SJCRH30 (cell line): Measurements from ENCODE around the gene ABHD15. TPM values are rescaled to one million over a fixed set of nuclear protein-coding genes. Genes with fewer than 3 reads are reported as not detected.

ENCODE experiments used
- DNase-seq, 2 experiments: peaks; one replicate each; pipeline ENCODE4 v3.0.0-alpha.2; 2015 to 2020
- H3K27ac ChIP-seq: fragments of 250-450 bp; sonication (Bioruptor Pico); 2 replicates; pipeline ENCODE4 v1.5.1; 2020; ENCODE audit warnings: mild to moderate bottlenecking, moderate library complexity
- H3K27me3 ChIP-seq: fragments of 250-450 bp; sonication (Bioruptor Pico); 2 replicates; pipeline ENCODE4 v1.5.1; 2020; ENCODE audit warnings: mild to moderate bottlenecking, moderate library complexity
- H3K36me3 ChIP-seq: fragments of 250-450 bp; sonication (Bioruptor Pico); 2 replicates; pipeline ENCODE4 v1.5.1; 2020; ENCODE audit warnings: mild to moderate bottlenecking, moderate library complexity
- H3K4me1 ChIP-seq: fragments of 250-450 bp; sonication (Bioruptor Pico); 2 replicates; pipeline ENCODE4 v1.5.1; 2020; ENCODE audit warnings: mild to moderate bottlenecking, moderate library complexity
- H3K4me3 ChIP-seq: fragments of 250-450 bp; sonication (Bioruptor Pico); 2 replicates; pipeline ENCODE4 v1.5.1; 2020; ENCODE audit warnings: mild to moderate bottlenecking, moderate library complexity
- H3K9me3 ChIP-seq: fragments of 250-450 bp; sonication (Bioruptor Pico); replicated peaks from 2 replicates; pipeline ENCODE4 v1.5.1; 2020; ENCODE audit warnings: mild to moderate bottlenecking, moderate library complexity
- total RNA-seq: library from RNA; depleted of rRNA; stranded (reverse); fragments of >200 nt; shearing (Covaris generic); gene quantifications from 2 replicates; pipeline ENCODE4 v1.2.3, GENCODE V29; 2014; rRNA removed

Gene ABHD15
- 16.2 and 18.5 TPM in 2 replicates for total RNA-seq

GRCh38 chr17:29566473-29567303, at the start of gene ABHD15:
TSS of gene ABHD15 (minus strand) at chr17:29567037. CDS start at chr17:29566966, 71 bp downstream.
- H3K27ac ChIP-seq: peak within 1 kb of the TSS; percentile 69
- DNase-seq: peak; percentile 63 to 65
- H3K36me3 ChIP-seq: no peaks in the 10 kb centered on the region
- peaks cover 11% of the 10 kb centered on the region for H3K4me1 ChIP-seq
- H3K27me3 ChIP-seq: no peaks in the 10 kb centered on the region
- peak within 1 kb of the TSS; percentile 94 for H3K4me3 ChIP-seq
- no peaks in the 10 kb centered on the region for H3K9me3 ChIP-seq

- H3K27ac ChIP-seq: no peak overlapping the region
- H3K4me1 ChIP-seq: peaks cover 12% of the 10 kb centered on the region
Measured at GRCh38 chr17:29615492-29616299, 48.9 kb upstream of the ABHD15 start.

GRCh38 chr17:29615048-29615385, 48.2 kb upstream of the ABHD15 start:
- Histone ChIP-seq H3K9me3 (0 out of 2 replicates have a peak, but pooled peaks cover 3% of the 10 kb centered on the region), H3K27me3 (no peaks in the 10 kb centered on the region), H3K27ac (no peak overlapping the region), H3K4me1 (peaks cover 5% of the 10 kb centered on the region; the same call in 1 of the 2 replicates), H3K36me3 (peaks cover 26% of the 10 kb centered on the region), H3K4me3 (no peak overlapping the region)
- DNase-seq: no peak

More at GRCh38 chr17:29615492-29616299, 48.9 kb upstream of the ABHD15 start:
- Histone ChIP-seq H3K9me3 (0 out of 2 replicates have a peak, but pooled peaks cover 3% of the 10 kb centered on the region), H3K4me3 (no peak overlapping the region), H3K27me3 (no peaks in the 10 kb centered on the region), H3K36me3 (peaks cover 26% of the 10 kb centered on the region)
- no peak for DNase-seq

- no peak for DNase-seq
- H3K4me1 ChIP-seq: 0 out of 2 replicates have a peak, but pooled peaks cover under 1% of the 10 kb centered on the region
- no peaks in the 10 kb centered on the region for H3K27me3 ChIP-seq
- H3K36me3 ChIP-seq: peaks cover 26% of the 10 kb centered on the region
- H3K9me3 ChIP-seq: 0 out of 2 replicates have a peak, but pooled peaks cover 3% of the 10 kb centered on the region
- no peak overlapping the region for H3K4me3 ChIP-seq
- H3K27ac ChIP-seq: no peak overlapping the region
Measured at GRCh38 chr17:29614349-29615047, 47.7 kb upstream of the ABHD15 start.

GRCh38 chr17:29613856-29614255, 47.0 kb upstream of the ABHD15 start:
- H3K4me3 ChIP-seq: no peak overlapping the region
- peaks cover 3% of the 10 kb centered on the region for H3K4me1 ChIP-seq
- 0 out of 2 replicates have a peak, but pooled peaks cover 3% of the 10 kb centered on the region for H3K9me3 ChIP-seq
- no peak overlapping the region for H3K27ac ChIP-seq
- H3K36me3 ChIP-seq: peaks cover 26% of the 10 kb centered on the region
- H3K27me3 ChIP-seq: no peaks in the 10 kb centered on the region
- DNase-seq: no peak

GRCh38 chr17:29613352-29613837, 46.6 kb upstream of the ABHD15 start:
- no peak overlapping the region for H3K4me3 ChIP-seq
- no peak for DNase-seq
- peaks cover 6% of the 10 kb centered on the region for H3K4me1 ChIP-seq
- no peak overlapping the region for H3K27ac ChIP-seq
- 0 out of 2 replicates have a peak, but pooled peaks cover 3% of the 10 kb centered on the region for H3K9me3 ChIP-seq
- peaks cover 26% of the 10 kb centered on the region for H3K36me3 ChIP-seq
- H3K27me3 ChIP-seq: no peaks in the 10 kb centered on the region

- Histone ChIP-seq H3K4me1 (peaks cover 6% of the 10 kb centered on the region), H3K27me3 (no peaks in the 10 kb centered on the region), H3K27ac (no peak overlapping the region), H3K9me3 (0 out of 2 replicates have a peak, but pooled peaks cover 3% of the 10 kb centered on the region), H3K36me3 (peaks cover 26% of the 10 kb centered on the region), H3K4me3 (no peak overlapping the region)
- DNase-seq: no peak
Measured at GRCh38 chr17:29612404-29613280, 45.8 kb upstream of the ABHD15 start.

- no peak for DNase-seq
- no peak overlapping the region for H3K4me3 ChIP-seq
- H3K9me3 ChIP-seq: 0 out of 2 replicates have a peak, but pooled peaks cover 3% of the 10 kb centered on the region
- no peak overlapping the region for H3K27ac ChIP-seq
- H3K36me3 ChIP-seq: peaks cover 26% of the 10 kb centered on the region
- H3K4me1 ChIP-seq: peaks cover 6% of the 10 kb centered on the region
- no peaks in the 10 kb centered on the region for H3K27me3 ChIP-seq
Measured at GRCh38 chr17:29612094-29612403, 45.2 kb upstream of the ABHD15 start.

- H3K4me1 ChIP-seq: peaks cover 6% of the 10 kb centered on the region
- H3K27ac ChIP-seq: no peak overlapping the region
- no peak overlapping the region for H3K4me3 ChIP-seq
- H3K36me3 ChIP-seq: peaks cover 23% of the 10 kb centered on the region
- no peaks in the 10 kb centered on the region for H3K27me3 ChIP-seq
- no peak for DNase-seq
- H3K9me3 ChIP-seq: 0 out of 2 replicates have a peak, but pooled peaks cover 3% of the 10 kb centered on the region
Measured at GRCh38 chr17:29611351-29612093, 44.7 kb upstream of the ABHD15 start.

- H3K4me3 ChIP-seq: no peak overlapping the region
- H3K36me3 ChIP-seq: peaks cover 15% of the 10 kb centered on the region
- H3K27me3 ChIP-seq: no peaks in the 10 kb centered on the region
- H3K9me3 ChIP-seq: 0 out of 2 replicates have a peak, but pooled peaks cover 3% of the 10 kb centered on the region
- DNase-seq: no peak
- H3K27ac ChIP-seq: no peak overlapping the region
- H3K4me1 ChIP-seq: peaks cover 6% of the 10 kb centered on the region
Measured at GRCh38 chr17:29610395-29610794, 43.6 kb upstream of the ABHD15 start.

GRCh38 chr17:29608986-29609385, 42.1 kb upstream of the ABHD15 start:
- Histone ChIP-seq H3K4me3 (no peak overlapping the region), H3K27me3 (no peaks in the 10 kb centered on the region), H3K9me3 (0 out of 2 replicates have a peak, but pooled peaks cover 3% of the 10 kb centered on the region), H3K4me1 (peaks cover 6% of the 10 kb centered on the region), H3K27ac (no peak overlapping the region), H3K36me3 (peaks cover 3% of the 10 kb centered on the region; the same call in 1 of the 2 replicates)
- DNase-seq: peak in 1 of 2 experiments; percentile 45

- Histone ChIP-seq H3K9me3 (0 out of 2 replicates have a peak, but pooled peaks cover under 1% of the 10 kb centered on the region), H3K27me3 (no peaks in the 10 kb centered on the region), H3K4me1 (peaks cover 6% of the 10 kb centered on the region), H3K36me3 (no peaks in the 10 kb centered on the region), H3K27ac (no peak overlapping the region), H3K4me3 (no peak overlapping the region)
- no peak for DNase-seq
Measured at GRCh38 chr17:29607557-29608195, 40.8 kb upstream of the ABHD15 start.
